SKM-1 (cell line): Measurements from ENCODE around the gene HIVEP1.
A peak's percentile ranks its signal among the peaks of the same experiment; 100 is the strongest.

ENCODE experiments used
- DNase-seq: peaks from one replicate; lab custom pipeline; 2025; ENCODE audit not compliant: unreplicated experiment; lab: John Stamatoyannopoulos, UW

The HIVEP1 gene

DNA sequence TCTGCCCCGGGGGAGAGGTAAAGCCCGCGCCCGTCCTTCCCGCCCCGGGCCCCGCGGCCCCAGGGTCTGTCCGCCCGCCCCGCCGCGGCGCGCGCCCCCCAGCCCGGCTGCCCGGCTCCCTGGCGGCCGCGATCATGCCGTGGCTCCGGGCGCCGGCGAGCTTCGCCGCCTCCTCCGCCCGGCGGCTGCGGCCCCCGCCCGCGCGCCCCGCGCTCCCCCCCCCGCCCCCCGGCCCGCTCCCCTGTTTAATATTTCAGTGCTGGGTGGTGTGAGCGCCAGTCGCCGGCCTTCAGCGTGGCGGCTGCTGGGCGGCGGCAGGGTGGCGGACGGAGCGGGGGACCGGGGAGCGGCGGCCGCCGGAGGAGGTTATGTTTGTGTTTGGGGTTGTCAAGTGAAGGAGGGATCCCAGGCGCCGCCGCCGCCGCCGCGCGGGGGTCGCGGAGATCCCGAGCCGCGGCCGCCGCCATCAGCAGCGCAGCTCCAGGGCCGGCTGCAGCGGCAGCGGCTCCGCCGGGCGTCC lies at the start of gene HIVEP1:
HIVEP1 (plus strand) TSS at position 275 of the 520 bp plus-strand sequence. CDS start 3,317 bp downstream, outside the sequence.
- no peak for DNase-seq

DNA sequence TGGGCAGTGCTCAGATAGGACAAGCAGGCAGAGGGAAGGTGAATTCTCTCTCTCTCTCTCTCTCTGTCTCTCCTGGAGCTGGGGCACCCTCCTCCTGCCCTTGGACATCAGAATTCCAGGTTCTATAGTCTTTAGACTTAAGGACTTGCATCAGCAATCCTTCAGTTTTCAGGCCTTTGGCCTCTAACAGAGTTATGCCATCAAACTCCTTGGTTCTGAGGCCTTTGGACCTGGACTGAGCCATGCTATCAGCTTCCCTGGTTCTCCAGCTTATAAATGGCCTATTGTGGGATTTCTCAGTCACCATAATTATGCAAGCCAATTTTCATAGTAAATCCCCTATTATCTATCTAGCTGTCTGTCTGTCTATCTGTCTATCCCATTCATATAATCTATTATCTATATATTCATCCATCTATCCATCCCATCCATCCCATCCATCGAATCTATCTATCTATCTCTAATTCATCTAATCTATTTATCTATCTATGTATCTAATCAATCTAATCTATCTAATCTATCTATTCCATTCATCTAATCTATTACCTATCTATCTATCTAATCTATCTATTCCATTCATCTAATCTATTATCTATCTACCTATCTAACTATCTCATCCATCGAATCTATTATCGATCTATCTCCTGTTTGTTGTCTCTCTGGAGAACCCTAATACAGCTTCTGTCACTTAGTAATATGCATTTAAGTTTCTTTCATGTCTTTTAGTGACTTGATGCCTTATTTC lies 48.2 kb upstream of the HIVEP1 start:
- no peak for DNase-seq

DNA sequence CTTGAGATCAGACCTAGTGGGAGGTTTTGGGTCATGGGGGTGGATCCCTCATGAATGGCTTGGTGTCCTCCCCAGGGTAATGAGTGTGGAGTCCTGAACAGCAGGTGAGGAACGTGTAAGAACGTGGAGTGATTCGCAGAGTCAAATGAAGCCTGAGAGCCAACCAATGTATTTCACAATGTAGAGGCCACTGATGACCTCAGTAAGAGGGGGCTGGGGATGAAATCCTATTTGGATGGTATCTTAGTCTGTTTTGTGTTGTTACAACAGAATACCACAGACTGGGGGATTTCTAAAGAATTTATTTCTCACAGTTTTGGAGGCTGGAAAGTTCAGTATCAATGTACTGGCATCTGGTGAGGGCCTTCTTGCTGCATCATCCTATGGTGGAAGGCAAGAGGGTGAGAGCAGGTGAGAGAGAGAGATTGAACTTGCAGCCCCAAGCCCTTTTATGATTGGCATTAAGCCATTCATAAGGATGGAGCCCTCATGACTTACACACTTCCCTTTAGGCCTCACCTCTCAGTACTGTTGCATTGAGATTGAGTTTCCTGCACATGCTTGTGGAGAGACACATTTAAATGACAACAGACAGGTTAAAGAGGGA lies 47.3 kb upstream of the HIVEP1 start:
- DNase-seq: no peak

DNA sequence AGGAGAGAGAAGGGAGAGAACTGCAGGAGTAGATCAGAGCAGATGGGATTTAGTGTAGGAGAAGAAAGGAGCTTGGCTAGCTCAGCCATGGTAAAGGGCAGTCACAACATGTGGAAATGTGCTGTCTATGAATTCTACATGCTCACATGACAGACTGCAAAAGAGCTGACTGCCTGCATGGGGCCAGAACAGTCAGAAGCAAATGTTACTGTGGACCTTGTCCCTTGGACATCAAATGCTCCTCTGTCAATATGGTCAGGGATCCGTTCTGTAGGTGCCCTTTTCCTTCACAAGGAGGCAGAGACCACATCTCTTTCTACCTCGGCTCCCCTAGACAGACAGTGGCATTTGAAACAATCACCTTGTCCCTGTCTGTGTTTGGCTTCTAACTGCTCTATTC lies 46.6 kb upstream of the HIVEP1 start:
- DNase-seq: no peak

DNA sequence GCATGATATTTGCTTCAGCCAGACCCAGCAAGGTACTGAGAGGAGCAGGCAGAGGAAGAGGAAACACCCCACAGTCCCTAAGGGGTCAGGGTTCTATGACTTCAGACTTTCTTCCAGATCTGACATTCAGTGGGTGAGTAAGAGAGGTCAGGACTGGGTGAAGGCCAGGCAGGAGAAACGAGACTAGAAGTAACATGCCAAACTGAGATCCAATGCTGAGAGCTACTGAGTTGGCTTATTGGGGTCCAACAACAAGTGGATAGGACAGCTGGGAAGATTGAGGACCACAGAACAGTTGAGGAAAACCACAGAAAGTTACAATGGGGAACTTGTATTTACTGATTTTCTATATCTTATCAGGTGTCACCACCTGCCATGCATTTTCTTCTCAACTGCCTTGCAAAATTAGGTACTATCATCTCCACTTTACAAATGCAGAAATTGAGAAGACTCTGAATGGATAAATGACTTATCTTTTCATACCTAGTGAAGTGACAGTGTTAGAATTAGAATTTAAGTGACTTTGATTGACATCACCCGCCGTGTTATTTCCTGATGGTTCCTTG lies 43.8 kb upstream of the HIVEP1 start:
- no peak for DNase-seq

DNA sequence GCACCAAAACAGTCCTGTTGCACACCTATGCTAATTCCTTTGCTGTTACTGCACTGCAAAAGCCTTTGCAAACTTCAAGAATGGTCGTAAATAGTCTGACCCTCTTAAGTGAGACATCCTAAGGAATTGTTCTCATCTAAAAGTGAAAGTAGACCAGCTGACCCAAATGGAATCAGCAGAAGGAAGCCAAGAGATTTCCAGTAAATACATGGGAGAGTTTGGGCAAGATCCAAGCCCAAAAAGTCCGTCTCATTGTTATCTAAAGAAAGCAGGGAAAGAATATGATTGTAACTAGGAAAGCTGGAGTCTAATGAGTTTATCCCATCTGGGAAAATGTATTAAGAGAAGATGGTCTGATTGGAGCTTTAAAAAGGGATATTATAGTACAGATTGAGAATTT lies 43.0 kb upstream of the HIVEP1 start:
- no peak for DNase-seq

DNA sequence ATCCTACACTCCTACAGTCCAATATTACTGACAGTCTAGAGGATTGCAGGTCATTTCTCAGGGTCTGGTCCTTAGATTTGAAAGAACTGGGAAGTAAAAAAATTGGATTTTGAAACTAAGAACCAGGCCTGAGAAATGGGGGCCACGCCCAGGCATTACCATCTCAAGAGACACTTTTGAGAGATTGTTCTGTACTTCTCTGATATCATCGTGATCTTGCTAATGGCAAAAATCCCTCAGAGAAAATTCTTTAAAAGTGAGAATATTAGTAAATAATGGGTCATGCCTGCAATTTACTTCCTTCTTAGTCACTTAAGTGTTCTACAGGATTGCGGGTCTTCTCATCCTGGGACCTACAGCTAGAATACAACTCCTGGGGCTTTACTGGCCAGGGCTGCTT lies 42.0 kb upstream of the HIVEP1 start:
- DNase-seq: no peak

DNA sequence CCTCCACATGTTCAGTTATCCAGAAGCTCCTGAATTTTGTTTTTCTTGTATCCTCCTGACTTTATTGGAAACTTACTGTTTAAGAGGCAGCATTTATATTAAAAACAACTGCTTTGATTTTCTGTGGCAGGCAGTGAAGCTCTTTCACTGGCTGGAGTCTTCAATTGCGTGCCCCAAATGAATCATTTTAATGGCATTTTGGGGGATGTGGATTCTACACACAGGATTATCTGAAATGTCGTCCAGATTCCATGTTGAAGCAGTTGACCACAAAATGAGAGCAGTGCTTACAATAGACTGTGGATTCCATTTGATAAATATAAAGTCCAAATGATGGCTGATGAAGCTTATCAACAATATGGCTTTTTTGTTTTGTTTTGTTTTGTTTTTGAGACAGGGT lies 41.0 kb upstream of the HIVEP1 start:
- DNase-seq: no peak

DNA sequence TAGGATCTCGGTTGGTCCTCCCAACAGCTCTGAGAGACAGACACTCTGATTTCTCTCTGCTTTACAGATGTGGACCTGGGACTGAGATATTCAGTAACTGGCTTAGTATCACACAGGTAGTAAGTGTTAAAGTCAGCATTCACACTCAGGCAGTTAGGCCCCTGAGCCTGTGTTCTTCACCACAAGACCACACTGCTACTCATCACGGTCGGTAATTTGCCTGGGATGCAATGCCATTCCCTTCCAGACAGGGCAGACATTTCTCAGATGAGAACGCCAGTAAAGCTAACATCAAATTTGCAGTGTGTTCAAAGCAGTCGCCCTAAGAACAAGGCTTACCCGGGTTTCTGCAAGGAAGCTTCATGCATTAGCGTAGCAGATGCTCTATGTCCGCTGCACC lies 39.8 kb upstream of the HIVEP1 start:
- no peak for DNase-seq

DNA sequence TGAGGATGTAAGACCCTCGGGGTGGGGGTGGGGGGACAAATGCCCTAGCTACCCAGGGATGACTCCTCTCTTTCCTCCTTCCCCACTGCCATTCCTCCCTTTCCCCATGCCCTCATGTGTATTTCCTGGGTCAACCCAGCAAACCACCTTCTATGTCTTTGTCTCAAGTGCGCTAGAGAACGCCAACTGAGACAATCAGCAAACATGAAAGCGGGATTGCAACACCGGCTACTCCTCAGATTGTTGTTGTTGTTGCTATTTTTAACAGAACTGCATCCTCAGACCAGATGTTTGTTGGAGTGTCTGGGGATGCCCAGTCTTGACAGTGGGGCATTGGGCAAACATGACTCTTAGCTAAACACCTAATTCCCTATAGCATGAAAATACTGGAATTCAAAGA lies 39.3 kb upstream of the HIVEP1 start:
- DNase-seq: no peak

DNA sequence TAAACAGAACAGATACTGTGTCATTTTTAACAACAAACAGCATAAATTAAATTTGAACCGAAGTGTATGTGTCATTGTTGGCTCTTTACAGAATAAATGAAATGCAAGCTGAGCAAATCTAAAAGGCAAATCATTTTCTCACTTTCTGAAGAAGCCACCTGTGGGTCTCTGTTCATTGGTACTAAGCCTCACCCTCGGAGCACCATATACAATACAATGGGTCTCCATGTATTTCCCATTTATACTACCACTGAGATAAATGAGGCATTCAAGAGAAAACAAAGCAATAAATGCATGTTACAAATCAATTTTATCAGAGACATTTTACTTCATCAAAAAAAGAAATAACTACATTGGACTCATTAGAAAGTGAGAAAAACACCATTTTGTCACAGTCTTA lies 38.9 kb upstream of the HIVEP1 start:
- DNase-seq: no peak

DNA sequence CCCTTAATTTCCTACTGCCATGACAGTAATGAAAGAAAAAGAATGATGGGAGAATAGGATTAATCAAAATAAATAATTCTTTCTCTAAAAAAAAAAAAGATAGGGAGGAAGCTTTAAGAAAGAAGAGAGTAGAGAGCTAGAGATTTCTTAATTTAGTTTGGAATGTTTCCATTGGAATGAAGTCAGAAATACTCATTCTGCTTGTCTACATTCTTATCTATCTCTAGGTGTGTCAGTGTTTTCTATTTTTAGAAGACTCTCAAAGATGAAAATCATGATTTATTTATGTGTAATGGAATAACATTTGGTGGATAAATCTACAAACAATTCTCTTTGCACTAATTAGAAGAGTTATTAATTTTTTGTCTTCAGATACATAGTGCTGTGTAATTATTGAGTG lies 38.0 kb upstream of the HIVEP1 start:
- DNase-seq: no peak

DNA sequence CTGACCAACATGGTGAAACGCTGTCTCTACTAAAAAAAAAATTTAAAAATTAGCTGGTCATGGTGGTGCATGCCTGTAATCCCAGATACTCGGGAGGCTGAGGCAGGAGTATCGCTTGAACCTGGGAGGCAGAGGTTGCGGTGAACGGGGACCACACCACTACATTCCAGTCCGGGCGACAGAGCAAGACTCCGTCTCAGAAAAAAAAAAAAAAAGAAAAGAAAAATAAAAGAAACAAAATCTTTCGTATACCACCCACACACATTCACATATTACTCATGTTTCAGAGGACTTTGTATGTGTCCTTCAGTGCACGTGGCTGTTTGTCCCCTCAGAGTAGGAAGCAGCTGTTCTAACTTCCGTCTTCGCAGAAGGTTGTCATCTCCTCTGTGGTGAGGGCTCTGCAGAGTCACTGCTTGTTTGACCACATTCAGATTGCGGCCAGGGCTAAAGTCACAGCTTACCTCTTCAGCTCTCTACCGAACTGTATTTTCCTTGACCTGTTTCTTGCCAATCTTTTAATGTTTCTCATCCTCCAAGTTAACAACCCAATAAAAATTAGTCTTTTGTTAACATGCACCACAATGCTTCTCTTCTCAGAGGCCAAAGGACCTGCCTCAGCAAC lies 36.6 kb upstream of the HIVEP1 start:
- peak; percentile 90 for DNase-seq

DNA sequence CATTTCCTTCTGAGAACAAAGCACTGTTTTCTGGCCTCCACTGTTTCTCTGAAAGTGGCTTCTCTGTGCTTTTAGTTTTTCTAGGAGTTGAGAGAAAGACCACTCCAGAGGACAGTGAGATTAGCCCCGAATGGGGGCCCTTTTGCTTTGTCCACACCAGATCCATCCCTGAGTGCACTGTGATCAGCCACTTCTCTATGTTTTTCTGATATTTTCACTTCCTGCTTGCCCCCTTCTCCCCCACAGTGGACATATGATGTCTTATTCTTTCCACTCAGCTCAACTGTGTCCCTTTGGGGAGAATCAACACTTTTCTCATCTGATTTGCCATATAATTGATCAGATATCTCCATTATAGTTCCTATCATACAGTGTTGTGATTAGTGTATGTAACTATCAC lies 35.6 kb upstream of the HIVEP1 start:
- no peak for DNase-seq

DNA sequence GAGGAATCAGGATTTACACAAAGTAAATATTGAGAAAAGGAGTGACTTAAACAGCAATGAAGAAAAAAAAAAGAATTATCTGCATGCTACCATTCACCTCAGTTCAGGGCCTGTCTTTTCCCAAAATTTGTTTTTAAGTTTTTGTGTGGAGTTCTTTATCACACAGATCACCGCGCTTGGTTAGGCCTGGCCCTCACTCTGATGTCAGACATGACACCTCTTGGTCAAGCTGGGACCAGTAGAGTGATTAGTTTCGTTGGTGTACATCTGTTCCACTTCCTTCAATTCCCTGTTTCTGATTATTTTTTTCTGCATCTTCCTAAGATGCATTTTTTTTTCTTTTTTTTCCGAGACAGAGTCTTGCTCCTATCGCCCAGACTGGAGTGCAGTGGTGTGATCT lies 34.9 kb upstream of the HIVEP1 start:
- no peak for DNase-seq

DNA sequence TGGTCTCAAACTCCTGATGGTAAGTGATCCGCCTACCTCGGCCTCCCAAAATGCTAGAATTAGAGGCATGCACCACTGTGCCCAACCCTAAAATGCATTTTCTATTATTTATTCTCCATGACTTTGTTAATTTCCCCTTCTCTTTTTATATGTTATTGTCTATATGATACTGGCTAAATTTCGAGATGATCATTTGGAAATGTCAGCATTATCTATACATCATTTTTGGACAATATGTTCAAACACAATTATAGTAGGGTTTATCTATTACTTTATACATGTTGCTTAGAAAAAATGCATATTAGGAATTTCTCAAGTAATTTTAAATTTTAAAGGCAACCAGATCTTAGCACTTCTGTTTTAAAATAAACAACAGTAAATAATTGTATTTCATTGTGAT lies 34.4 kb upstream of the HIVEP1 start:
- no peak for DNase-seq

DNA sequence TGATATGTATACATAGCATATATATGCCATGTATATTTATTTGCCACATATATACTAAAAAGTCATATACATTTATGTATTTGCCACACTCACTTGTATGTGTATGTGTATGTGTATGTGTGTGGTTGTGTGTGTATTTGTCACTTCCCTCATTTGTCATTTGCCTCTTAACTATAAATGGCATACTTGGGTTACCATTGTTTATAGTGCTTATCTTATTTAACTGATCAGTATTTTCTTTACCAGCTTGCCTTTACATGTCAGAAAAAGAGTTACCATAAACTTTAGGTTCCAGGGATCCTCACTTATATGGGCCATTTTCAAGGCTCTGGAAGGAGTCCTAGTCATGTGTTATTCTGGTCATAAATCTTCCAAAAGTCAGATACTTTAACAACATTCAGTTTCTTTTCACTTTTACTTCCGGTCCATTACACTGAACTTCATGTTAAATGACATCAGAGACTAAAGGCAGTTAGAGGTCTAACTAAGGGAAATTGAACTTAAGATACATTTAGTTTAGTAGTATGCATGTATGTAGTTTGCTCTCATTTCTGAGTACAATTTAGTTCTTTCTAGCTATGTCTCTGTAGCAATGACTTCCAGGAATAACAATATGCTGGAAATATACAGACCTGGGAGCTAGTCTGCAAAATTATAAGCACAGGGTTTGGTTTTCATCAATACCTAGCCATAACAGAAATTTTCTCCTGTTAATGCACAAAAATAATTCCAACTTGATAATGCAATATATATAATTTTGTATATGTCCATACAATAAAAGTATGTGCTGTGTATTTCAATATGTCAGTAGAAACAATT lies 33.7 kb upstream of the HIVEP1 start:
- no peak for DNase-seq

DNA sequence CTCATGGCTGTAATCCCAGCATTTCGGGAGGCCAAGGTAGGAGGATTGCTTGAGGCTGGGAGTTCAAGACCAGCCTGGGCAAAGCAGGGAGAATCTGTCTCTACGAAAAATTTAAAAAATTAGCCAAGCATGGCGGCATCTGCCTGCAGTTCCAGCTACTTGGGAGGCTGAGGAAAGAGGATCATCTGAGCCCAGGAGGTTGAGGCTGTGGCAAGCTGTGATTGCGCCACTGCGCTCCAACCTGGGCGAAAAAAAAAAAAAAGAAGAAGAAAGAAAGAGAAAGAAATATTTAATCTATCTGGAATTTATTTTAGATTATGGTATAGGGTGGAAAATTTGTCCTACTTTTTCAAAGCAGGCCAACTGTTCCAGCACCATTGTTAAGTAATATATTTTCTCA lies 32.2 kb upstream of the HIVEP1 start:
- no peak for DNase-seq

DNA sequence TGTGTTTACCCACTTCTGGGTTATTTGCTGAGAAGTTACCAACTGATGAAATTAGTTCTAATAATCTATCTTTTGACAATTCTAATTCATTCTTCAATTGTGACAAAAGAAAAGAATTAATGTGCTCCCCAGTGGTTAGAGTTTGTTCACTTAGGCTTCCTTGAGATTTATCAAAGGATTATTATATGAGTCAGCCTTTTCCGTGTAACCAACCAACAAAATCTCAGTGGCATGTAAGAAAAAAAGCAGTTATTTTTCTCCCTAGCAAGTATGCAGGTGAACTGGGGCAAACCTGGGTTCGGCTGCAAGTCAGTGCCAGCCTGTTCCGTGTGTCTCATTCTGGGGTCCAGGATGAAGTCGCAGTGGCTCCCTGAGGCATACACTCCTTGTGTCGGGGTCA lies 28.8 kb upstream of the HIVEP1 start:
- no peak for DNase-seq

DNA sequence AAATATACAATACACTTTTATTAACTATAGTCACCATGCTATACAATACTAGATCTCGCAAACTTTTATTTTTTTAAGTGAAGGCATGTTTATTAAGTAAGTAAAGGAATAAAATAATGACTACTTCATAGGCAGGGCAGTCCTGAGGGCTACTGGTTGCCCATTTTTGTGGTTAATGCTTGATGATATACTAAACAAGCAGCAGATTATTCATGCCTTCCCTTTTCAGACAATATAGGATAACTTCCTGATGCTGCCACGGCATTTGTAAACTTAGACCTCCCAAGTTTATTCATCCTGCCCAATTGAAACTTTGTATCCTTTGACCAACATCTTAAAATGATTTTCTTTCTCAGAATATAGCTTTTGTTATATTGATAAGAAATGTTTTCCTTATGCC lies 24.7 kb upstream of the HIVEP1 start:
- no peak for DNase-seq

DNA sequence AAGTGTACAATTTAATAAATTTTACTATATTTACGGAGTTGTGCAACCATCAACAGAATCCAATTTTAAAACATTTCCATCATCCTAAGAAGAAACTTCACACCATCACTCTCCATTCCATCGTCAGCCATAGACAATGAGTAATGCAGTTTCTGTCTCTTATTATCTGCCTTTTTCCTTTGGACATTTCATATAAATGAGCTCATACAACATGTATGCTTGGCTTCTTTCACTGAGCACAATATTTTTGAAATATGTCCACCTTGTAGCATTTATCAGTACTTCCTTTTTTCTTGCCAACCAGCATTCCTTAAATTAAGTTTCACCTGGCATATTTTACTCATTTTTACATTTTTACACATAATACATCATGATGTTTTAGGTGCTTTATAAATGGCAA lies 22.7 kb upstream of the HIVEP1 start:
- DNase-seq: no peak
